ENCODE measurements around the gene RPL10A.

DNA sequence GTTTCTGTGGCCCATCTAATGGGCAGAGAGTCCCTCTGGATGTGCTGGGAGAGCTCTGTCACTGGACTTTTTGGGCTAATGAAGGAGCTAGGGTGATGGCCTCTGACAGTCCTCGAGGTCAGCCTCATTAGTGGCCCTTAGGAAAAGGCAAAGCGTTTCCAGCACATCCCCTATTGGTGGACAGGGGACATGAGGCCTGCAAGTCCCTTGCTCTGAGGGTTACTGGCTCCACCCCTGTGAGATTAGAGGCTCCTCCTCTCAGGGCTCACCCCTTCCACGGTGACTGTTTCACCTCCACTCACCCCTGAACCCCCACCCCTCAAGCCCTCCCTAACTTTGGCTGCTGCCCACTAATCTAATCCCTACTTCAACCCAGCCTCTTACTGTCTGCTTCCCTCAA is 28.9 kb upstream of the RPL10A start:
- TF ChIP-seq, protein P1, sequence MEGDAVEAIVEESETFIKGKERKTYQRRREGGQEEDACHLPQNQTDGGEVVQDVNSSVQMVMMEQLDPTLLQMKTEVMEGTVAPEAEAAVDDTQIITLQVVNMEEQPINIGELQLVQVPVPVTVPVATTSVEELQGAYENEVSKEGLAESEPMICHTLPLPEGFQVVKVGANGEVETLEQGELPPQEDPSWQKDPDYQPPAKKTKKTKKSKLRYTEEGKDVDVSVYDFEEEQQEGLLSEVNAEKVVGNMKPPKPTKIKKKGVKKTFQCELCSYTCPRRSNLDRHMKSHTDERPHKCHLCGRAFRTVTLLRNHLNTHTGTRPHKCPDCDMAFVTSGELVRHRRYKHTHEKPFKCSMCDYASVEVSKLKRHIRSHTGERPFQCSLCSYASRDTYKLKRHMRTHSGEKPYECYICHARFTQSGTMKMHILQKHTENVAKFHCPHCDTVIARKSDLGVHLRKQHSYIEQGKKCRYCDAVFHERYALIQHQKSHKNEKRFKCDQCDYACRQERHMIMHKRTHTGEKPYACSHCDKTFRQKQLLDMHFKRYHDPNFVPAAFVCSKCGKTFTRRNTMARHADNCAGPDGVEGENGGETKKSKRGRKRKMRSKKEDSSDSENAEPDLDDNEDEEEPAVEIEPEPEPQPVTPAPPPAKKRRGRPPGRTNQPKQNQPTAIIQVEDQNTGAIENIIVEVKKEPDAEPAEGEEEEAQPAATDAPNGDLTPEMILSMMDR (conservative IDR thresholded peaks at IDR 0.05): no peak
- TF ChIP-seq ZFX (IDR thresholded peaks at IDR 0.05): no peak

Measured in C4-2B (cell line).